GM12891 (cell line): ENCODE results near the gene PROB1.
A peak's percentile ranks its signal among the peaks of the same experiment; 100 is the strongest.

Experiments used
- DNase-seq: peaks from one replicate; pipeline ENCODE4 v3.0.0; 2011; ENCODE audit warnings: low spot score; ENCODE audit not compliant: insufficient read length
- FAIRE-seq: peaks from 2 replicates; lab custom pipeline; 2011; peaks lifted over from hg19 to GRCh38; lab: Jason Lieb, UNC
- PAX5 ChIP-seq: IDR thresholded peaks from 2 replicates; pipeline ENCODE4 v1.6.1; 2011; ENCODE audit warnings: low read length, moderate library complexity, mild to moderate bottlenecking; ENCODE audit not compliant: insufficient read depth, severe bottlenecking
- POLR2A ChIP-seq: IDR thresholded peaks from 2 replicates; pipeline ENCODE4 v1.6.1; 2011; ENCODE audit warnings: low read depth, low read length, control low read depth
- POLR2AphosphoS5 ChIP-seq: IDR thresholded peaks from 2 replicates; pipeline ENCODE4 v1.6.1; 2011; ENCODE audit warnings: low read depth, low read length, control low read depth
- POU2F2 ChIP-seq: IDR thresholded peaks from 2 replicates; pipeline ENCODE4 v1.6.1; 2011; ENCODE audit warnings: low read depth, mild to moderate bottlenecking, control low read depth, low read length, moderate library complexity
- SPI1 ChIP-seq: IDR thresholded peaks from 2 replicates; pipeline ENCODE4 v1.6.1; 2011; ENCODE audit warnings: low read depth, low read length, control low read depth
- TAF1 ChIP-seq: IDR thresholded peaks from 2 replicates; pipeline ENCODE4 v1.6.1; 2011; ENCODE audit warnings: low read depth, low read length, control low read depth

The PROB1 gene

DNA sequence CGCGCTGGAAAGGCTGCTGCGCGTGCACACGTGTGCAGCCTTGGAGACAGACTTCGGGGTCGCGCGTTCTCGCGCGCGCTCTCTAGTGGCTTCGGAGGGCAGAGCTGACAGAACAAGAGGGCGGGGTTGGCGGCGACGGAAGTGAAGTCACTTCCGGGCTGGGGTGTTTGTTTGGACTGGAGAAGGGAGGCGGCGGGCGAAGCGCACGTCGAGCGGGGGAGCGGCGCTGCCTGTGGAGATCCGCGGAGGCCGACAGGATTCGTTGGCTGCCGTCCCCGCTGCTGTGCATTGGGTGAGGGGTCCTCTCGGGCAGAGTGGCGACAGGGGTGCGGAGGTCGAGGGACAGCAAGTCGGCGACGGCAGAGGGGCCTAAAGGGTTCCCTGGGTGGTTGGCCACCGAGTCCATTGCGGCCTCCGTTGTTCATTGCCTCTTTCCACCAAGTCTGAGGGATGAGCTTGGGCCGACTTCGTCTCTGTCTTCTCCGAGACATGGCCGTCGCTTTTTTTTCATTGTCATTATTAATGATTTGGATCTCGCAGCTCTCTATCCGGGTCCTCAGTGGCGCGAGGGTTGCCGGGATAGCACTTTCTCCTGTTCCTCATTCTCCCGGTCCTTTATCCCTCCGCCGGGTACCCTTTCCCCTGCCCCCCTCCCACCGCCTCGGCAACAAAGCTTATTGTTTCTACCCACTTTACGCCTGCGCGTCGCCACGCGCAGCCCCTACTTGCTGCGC, 53.0 kb downstream of the PROB1 start, which contains the start of gene PAIP2:
TSS of gene PAIP2 (plus strand) at position 166 of the 734 bp plus-strand sequence. CDS start 21,931 bp downstream, outside the sequence.
- FAIRE-seq: peak; percentile 99
- DNase-seq: peak; percentile 82
- TF ChIP-seq SPI1 (peak; percentile 53), PAX5 (no peak), TAF1 (peak; percentile 68; the same call in 1 of the 2 replicates), POLR2AphosphoS5 (peak; percentile 90), POLR2A (peak; percentile 89), POU2F2 (peak; percentile 26; the same call in 1 of the 2 replicates)

DNA sequence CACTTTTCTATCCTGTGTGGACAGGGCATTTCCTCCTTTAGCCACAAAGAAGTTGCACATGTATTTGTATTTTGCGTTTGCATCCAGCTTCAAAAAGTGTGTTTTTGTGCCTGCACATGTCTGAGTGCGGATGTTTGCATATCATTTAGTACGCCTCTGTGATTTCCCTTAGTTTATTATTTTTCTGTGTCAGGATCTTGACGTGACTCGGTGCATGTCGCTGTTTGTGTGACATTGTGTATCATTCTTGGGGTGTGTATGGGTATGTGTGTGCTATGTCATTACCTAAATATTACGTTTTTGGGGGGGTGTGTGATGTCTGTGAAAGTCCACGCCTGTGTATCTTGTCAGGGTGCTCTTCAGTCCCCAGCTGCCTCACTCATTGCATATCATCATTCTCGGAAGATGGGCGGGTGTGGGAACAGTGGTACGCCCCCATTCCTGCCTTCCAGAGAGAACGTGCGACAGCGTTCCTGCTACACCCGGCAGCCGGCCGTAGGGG, 53.7 kb downstream of the PROB1 start:
- DNase-seq: no peak
- TF ChIP-seq SPI1: no peak
- no peak for TF ChIP-seq TAF1
- TF ChIP-seq POLR2AphosphoS5: no peak
- no peak for TF ChIP-seq PAX5
- TF ChIP-seq POU2F2: no peak; the same call in 1 of the 2 replicates
- no peak for TF ChIP-seq POLR2A
- no peak for FAIRE-seq
